Measurements from ENCODE around the gene CDH23.

DNA sequence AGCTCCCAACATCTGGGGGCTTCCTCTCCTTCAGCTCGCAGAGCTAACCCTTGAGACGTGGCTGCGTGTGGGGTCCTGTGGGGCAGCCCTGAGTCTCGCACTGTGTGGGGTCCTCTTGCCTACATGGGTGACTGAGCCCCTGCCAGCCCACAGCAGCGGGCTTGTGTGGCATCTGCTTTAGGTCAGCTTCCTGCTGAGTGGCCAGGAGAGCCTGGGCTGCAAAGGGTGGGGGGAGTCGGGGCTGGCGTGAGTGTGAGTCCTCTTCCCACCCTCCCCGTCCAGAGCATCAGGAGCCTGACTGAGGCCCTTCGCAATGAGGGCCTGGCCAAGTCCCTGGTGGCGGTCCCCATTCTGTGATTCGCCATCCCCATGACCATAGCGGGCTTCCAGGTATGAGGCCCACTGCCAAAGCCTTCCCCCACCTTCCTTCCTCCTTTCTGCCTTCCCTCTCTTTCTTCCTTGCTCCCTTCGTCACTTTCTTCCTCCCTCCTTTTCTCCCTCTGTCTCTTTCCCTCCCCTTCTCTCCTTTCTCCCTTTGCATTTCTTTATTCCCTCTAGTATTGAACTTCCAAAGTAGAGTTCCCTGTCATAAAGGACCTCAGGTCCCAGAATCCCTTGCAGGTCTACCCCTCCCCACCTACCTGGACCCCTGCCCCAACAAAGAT is 85.2 kb downstream of the CDH23 start:
- TF ChIP-seq, protein P1, sequence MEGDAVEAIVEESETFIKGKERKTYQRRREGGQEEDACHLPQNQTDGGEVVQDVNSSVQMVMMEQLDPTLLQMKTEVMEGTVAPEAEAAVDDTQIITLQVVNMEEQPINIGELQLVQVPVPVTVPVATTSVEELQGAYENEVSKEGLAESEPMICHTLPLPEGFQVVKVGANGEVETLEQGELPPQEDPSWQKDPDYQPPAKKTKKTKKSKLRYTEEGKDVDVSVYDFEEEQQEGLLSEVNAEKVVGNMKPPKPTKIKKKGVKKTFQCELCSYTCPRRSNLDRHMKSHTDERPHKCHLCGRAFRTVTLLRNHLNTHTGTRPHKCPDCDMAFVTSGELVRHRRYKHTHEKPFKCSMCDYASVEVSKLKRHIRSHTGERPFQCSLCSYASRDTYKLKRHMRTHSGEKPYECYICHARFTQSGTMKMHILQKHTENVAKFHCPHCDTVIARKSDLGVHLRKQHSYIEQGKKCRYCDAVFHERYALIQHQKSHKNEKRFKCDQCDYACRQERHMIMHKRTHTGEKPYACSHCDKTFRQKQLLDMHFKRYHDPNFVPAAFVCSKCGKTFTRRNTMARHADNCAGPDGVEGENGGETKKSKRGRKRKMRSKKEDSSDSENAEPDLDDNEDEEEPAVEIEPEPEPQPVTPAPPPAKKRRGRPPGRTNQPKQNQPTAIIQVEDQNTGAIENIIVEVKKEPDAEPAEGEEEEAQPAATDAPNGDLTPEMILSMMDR (IDR thresholded peaks at IDR 0.05): no peak
- no peak for TF ChIP-seq POLR2A (IDR thresholded peaks at IDR 0.05)

All from uterus (tissue), 2 donors.